Measurements from ENCODE around the gene RCE1.

RCE1 gene

GRCh38 chr11:66857927-66858185 is 14.6 kb downstream of the RCE1 start:
- H3K36me3 ChIP-seq (ENCODE audit: insufficient read depth, insufficient read length, low read length) = peaks cover 50% of the 10 kb centered on the region

GRCh38 chr11:66858186-66858938 is 15.1 kb downstream of the RCE1 start:
- H3K4me1 ChIP-seq (ENCODE audit: insufficient read depth, insufficient read length) = peaks cover 22% of the 10 kb centered on the region
- DNase-seq (ENCODE audit: low read depth, low spot score) = no peak
- H3K9ac ChIP-seq (ENCODE audit: insufficient read length, low read depth) = no peak overlapping the region
- H3K9me3 ChIP-seq (ENCODE audit: insufficient read depth, low read length) = no peaks in the 10 kb centered on the region
- TF ChIP-seq ZNF274 (IDR thresholded peaks at IDR 0.05; ENCODE audit: low read depth, low read length) (no peak), SUZ12 (IDR thresholded peaks at IDR 0.05; ENCODE audit: extremely low read depth, insufficient read depth, insufficient read length) (no peak), YY1 (IDR thresholded peaks at IDR 0.05; ENCODE audit: insufficient read depth, insufficient read length) (no peak)
- H3K4me3 ChIP-seq (ENCODE audit: insufficient read length, low read depth) = no peak overlapping the region
- no peaks in the 10 kb centered on the region for H3K27me3 ChIP-seq (ENCODE audit: insufficient read depth, insufficient read length)
- H3K36me3 ChIP-seq (ENCODE audit: insufficient read depth, insufficient read length, low read length) = peaks cover 53% of the 10 kb centered on the region

More at GRCh38 chr11:66857927-66858185, 14.6 kb downstream of the RCE1 start:
- DNase-seq (ENCODE audit: low read depth, low spot score) = no peak
- Histone ChIP-seq H3K4me1 (ENCODE audit: insufficient read depth, insufficient read length) (peaks cover 25% of the 10 kb centered on the region), H3K9me3 (ENCODE audit: insufficient read depth, low read length) (no peaks in the 10 kb centered on the region), H3K9ac (ENCODE audit: insufficient read length, low read depth) (peak overlapping the region; percentile 92), H3K27me3 (ENCODE audit: insufficient read depth, insufficient read length) (no peaks in the 10 kb centered on the region), H3K4me3 (ENCODE audit: insufficient read length, low read depth) (peak overlapping the region; percentile 85)
- no peak for TF ChIP-seq SUZ12 (IDR thresholded peaks at IDR 0.05; ENCODE audit: extremely low read depth, insufficient read depth, insufficient read length)
- no peak for TF ChIP-seq YY1 (IDR thresholded peaks at IDR 0.05; ENCODE audit: insufficient read depth, insufficient read length)

- Histone ChIP-seq H3K27me3 (ENCODE audit: insufficient read depth, insufficient read length) (no peaks in the 10 kb centered on the region), H3K36me3 (ENCODE audit: insufficient read depth, insufficient read length, low read length) (peaks cover 57% of the 10 kb centered on the region), H3K4me3 (ENCODE audit: insufficient read length, low read depth) (no peak overlapping the region), H3K4me1 (ENCODE audit: insufficient read depth, insufficient read length) (peaks cover 16% of the 10 kb centered on the region), H3K9me3 (ENCODE audit: insufficient read depth, low read length) (no peaks in the 10 kb centered on the region), H3K9ac (ENCODE audit: insufficient read length, low read depth) (peak overlapping the region; percentile 8)
- TF ChIP-seq ZNF274 (IDR thresholded peaks at IDR 0.05; ENCODE audit: low read depth, low read length) (no peak), SUZ12 (IDR thresholded peaks at IDR 0.05; ENCODE audit: extremely low read depth, insufficient read depth, insufficient read length) (no peak), YY1 (IDR thresholded peaks at IDR 0.05; ENCODE audit: insufficient read depth, insufficient read length) (no peak)
- DNase-seq (ENCODE audit: low read depth, low spot score) = no peak
These were observed 15.9 kb downstream of the RCE1 start for GRCh38 chr11:66858939-66859685.

DNA sequence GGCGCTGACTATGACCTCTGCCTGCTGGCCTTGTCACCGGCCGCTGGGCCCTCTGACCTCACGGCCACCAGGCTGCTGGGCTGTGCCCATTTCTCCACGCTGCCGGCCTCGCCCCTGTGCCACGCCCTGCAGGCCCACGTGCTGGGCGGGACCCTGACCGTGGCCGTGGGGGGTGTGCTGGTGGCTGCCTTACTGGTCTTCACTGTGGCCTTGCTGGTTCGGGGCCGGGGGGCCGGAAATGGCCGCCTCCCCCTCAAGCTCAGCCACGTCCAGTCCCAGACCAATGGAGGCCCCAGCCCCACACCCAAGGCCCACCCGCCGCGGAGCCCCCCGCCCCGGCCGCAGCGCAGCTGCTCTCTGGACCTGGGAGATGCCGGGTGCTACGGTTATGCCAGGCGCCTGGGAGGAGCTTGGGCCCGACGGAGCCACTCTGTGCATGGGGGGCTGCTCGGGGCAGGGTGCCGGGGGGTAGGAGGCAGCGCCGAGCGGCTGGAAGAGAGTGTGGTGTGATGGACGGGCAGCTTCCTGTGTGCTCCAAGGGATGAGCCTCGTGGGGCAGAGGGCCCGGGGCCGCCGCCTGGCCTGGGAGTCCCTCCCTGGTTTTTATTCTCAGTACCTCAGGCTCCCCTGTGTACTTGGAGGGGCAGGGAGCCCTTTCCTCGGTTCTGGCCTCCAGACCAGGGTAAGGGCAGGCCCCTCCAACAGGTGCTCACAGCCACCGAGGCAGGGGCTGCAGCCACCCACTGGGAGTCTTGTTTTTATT is 16.6 kb downstream of the RCE1 start:
- no peaks in the 10 kb centered on the region for H3K27me3 ChIP-seq (ENCODE audit: insufficient read depth, insufficient read length)
- TF ChIP-seq ZNF274 (IDR thresholded peaks at IDR 0.05; ENCODE audit: low read depth, low read length) (no peak), SUZ12 (IDR thresholded peaks at IDR 0.05; ENCODE audit: extremely low read depth, insufficient read depth, insufficient read length) (no peak), YY1 (IDR thresholded peaks at IDR 0.05; ENCODE audit: insufficient read depth, insufficient read length) (no peak)
- H3K9ac ChIP-seq (ENCODE audit: insufficient read length, low read depth) = no peak overlapping the region
- peaks cover 57% of the 10 kb centered on the region for H3K36me3 ChIP-seq (ENCODE audit: insufficient read depth, insufficient read length, low read length)
- H3K4me1 ChIP-seq (ENCODE audit: insufficient read depth, insufficient read length) = peaks cover 14% of the 10 kb centered on the region
- H3K9me3 ChIP-seq (ENCODE audit: insufficient read depth, low read length) = no peaks in the 10 kb centered on the region
- DNase-seq (ENCODE audit: low read depth, low spot score) = no peak
- H3K4me3 ChIP-seq (ENCODE audit: insufficient read length, low read depth) = no peak overlapping the region

DNA sequence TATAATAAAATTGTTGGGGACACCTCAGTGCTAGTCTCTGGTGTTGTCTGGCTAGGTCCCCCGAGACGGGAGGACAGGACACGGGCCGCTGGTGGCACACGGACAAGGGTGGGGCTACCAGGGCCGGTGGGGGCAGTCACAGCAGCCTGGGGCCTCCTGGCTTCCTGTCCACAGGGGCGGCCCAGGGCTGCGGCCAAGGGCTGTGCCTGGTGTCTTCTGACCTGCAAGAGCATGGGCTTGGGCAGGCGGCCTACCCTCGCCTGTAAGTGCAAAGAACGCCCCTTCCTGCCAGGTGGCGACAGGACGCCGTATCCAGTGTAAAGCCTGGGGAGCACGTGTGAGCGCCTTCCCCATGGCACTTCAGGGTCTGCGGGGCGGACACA is 17.2 kb downstream of the RCE1 start:
- DNase-seq (ENCODE audit: low read depth, low spot score) = no peak
- Histone ChIP-seq H3K4me3 (ENCODE audit: insufficient read length, low read depth) (no peak overlapping the region), H3K27me3 (ENCODE audit: insufficient read depth, insufficient read length) (no peaks in the 10 kb centered on the region), H3K4me1 (ENCODE audit: insufficient read depth, insufficient read length) (peaks cover 15% of the 10 kb centered on the region), H3K9ac (ENCODE audit: insufficient read length, low read depth) (no peak overlapping the region), H3K9me3 (ENCODE audit: insufficient read depth, low read length) (no peaks in the 10 kb centered on the region), H3K36me3 (ENCODE audit: insufficient read depth, insufficient read length, low read length) (peaks cover 60% of the 10 kb centered on the region)
- no peak for TF ChIP-seq SUZ12 (IDR thresholded peaks at IDR 0.05; ENCODE audit: extremely low read depth, insufficient read depth, insufficient read length)
- TF ChIP-seq ZNF274 (IDR thresholded peaks at IDR 0.05; ENCODE audit: low read depth, low read length) = no peak
- no peak for TF ChIP-seq YY1 (IDR thresholded peaks at IDR 0.05; ENCODE audit: insufficient read depth, insufficient read length)

GRCh38 chr11:66861038-66861773 is 18.0 kb downstream of the RCE1 start:
- Histone ChIP-seq H3K9me3 (ENCODE audit: insufficient read depth, low read length) (no peaks in the 10 kb centered on the region), H3K36me3 (ENCODE audit: insufficient read depth, insufficient read length, low read length) (peaks cover 63% of the 10 kb centered on the region), H3K4me1 (ENCODE audit: insufficient read depth, insufficient read length) (peaks cover 14% of the 10 kb centered on the region), H3K27me3 (ENCODE audit: insufficient read depth, insufficient read length) (no peaks in the 10 kb centered on the region), H3K9ac (ENCODE audit: insufficient read length, low read depth) (no peak overlapping the region), H3K4me3 (ENCODE audit: insufficient read length, low read depth) (no peak overlapping the region)
- TF ChIP-seq ZNF274 (IDR thresholded peaks at IDR 0.05; ENCODE audit: low read depth, low read length) (no peak), YY1 (IDR thresholded peaks at IDR 0.05; ENCODE audit: insufficient read depth, insufficient read length) (no peak), SUZ12 (IDR thresholded peaks at IDR 0.05; ENCODE audit: extremely low read depth, insufficient read depth, insufficient read length) (no peak)
- DNase-seq (ENCODE audit: low read depth, low spot score) = no peak
